Activated naive CD4-positive, alpha-beta T cell treated with anti-CD3 and anti-CD28 coated beads, Interleukin-2, amount 50 U/mL, for 24 hours (primary cell): Measurements from ENCODE around the gene EFS.
"Not testable (repeated sequence)": the region's sequence is repeated elsewhere in the genome, so short reads cannot be mapped to it uniquely, and the experiment has no call there.

Experiments used
- H3K27ac Mint-ChIP-seq: one replicate; pipeline ENCODE4 v1.8.0; 2021; ENCODE audit warnings: mild to moderate bottlenecking, mixed read lengths
- H3K27me3 Mint-ChIP-seq: one replicate; pipeline ENCODE4 v1.8.0; 2021; ENCODE audit warnings: mixed read lengths
- H3K36me3 Mint-ChIP-seq: one replicate; pipeline ENCODE4 v1.8.0; 2021; ENCODE audit warnings: mixed read lengths
- H3K4me1 Mint-ChIP-seq: one replicate; pipeline ENCODE4 v1.8.0; 2021; ENCODE audit warnings: mixed read lengths
- H3K4me3 Mint-ChIP-seq: one replicate; pipeline ENCODE4 v1.8.0; 2021; ENCODE audit warnings: mild to moderate bottlenecking, mixed read lengths
- H3K9me3 Mint-ChIP-seq: one replicate; pipeline ENCODE4 v1.8.0; 2021; ENCODE audit warnings: mixed read lengths

EFS gene

DNA sequence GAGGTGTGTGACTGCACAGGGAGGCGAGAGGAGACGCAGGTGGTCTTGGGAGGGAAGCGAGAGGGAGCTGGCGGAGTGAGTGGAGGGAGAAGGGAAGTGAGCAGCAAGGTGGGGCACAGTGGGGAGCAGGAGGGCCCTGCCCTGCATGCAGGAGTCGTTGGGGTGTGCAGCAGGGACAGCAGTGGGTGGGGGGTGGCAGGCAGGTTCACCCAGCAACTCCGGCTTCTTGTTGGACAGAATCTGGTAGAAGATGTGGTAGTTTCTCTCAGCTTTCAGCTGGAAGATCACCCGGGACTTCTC lies 38.1 kb upstream of the EFS start:
- H3K4me1 Mint-ChIP-seq = no peaks in the 10 kb centered on the region
- no peak overlapping the region for H3K27ac Mint-ChIP-seq
- H3K4me3 Mint-ChIP-seq = no peak overlapping the region
- H3K36me3 Mint-ChIP-seq = no peaks in the 10 kb centered on the region
- no peaks in the 10 kb centered on the region for H3K9me3 Mint-ChIP-seq
- peaks cover 2% of the 10 kb centered on the region for H3K27me3 Mint-ChIP-seq

DNA sequence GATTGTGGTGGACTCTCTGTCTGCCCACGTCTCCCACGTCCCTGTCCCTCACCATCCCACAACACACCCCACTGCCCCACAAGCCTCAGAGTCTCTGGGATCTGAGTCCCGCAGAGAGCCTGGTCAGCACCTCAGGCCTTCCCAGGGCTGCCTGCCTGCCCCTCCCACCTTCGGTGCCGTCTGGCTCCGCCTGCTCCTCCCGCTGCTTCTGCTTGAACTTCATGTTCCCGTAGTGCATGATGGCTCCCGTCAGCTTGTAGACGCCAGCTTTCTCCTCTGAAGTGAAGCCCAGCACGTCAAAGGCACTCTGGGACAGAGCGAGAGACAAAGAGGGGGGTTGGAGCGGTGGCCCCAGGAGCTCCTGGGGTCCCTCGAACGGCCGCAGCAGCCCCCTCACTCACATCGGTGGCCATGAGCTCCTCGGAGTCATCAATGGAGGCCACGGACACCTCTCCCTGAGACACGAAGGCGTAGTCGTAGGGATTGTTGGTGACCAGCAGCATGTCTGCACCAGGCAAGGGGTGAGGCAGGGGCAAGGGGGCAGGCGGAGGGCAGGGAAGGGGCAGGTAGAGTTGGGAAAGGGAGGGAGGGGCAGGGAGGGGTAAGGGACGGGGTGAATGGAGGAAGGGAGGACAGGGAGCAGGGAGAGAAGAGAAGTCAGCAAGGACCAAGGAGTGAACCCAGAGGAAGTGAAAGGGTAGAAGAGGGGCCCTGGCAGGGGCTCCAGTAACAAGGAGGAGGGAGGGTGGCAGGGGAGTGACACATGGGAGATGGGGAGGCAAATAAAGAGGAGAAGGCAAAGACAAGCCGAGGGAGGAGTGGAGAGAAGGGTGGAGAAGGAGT lies 37.5 kb upstream of the EFS start:
- Mint-ChIP-seq H3K27ac (no peak overlapping the region), H3K4me1 (no peaks in the 10 kb centered on the region), H3K27me3 (peaks cover 2% of the 10 kb centered on the region)

GRCh38 chr14:23401291-23401690 lies 36.3 kb upstream of the EFS start:
- no peaks in the 10 kb centered on the region for H3K9me3 Mint-ChIP-seq
- peaks cover 2% of the 10 kb centered on the region for H3K27me3 Mint-ChIP-seq
- H3K36me3 Mint-ChIP-seq = no peaks in the 10 kb centered on the region
- no peak overlapping the region for H3K4me3 Mint-ChIP-seq
- no peak overlapping the region for H3K27ac Mint-ChIP-seq
- no peaks in the 10 kb centered on the region for H3K4me1 Mint-ChIP-seq

More for the DNA sequence above, 37.5 kb upstream of the EFS start:
- no peak overlapping the region for H3K4me3 Mint-ChIP-seq
- no peaks in the 10 kb centered on the region for H3K36me3 Mint-ChIP-seq
- no peaks in the 10 kb centered on the region for H3K9me3 Mint-ChIP-seq

GRCh38 chr14:23400496-23401149 lies 35.7 kb upstream of the EFS start:
- H3K36me3 Mint-ChIP-seq, H3K27ac Mint-ChIP-seq, H3K4me3 Mint-ChIP-seq, H3K9me3 Mint-ChIP-seq, H3K27me3 Mint-ChIP-seq, H3K4me1 Mint-ChIP-seq: not testable (repeated sequence)

- H3K27me3 Mint-ChIP-seq = peaks cover 2% of the 10 kb centered on the region
- no peak overlapping the region for H3K27ac Mint-ChIP-seq
- H3K36me3 Mint-ChIP-seq = no peaks in the 10 kb centered on the region
- H3K4me1 Mint-ChIP-seq = no peaks in the 10 kb centered on the region
- no peaks in the 10 kb centered on the region for H3K9me3 Mint-ChIP-seq
- H3K4me3 Mint-ChIP-seq = no peak overlapping the region
Observed at GRCh38 chr14:23399591-23399990, 34.6 kb upstream of the EFS start.

DNA sequence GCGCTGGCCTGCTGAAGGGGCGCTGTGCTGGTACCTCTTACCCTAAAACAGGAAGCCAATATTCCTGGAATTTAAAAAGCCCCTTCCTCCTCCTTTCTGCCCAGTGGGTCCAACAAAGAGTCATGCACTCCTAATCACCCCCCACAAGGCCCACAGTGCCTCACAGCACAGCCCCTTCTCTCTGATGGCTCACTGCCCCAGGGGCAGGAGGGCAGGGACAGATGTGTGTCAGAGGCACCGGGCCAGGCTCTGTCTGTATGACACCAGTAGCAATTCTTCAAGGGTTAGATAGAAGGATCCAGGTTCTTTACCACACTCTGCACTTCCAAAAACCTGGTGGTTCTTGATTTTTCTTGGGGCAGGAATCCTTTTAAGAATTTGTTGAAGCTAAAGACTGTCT lies 34.2 kb upstream of the EFS start:
- no peak overlapping the region for H3K4me3 Mint-ChIP-seq
- H3K9me3 Mint-ChIP-seq = no peaks in the 10 kb centered on the region
- no peak overlapping the region for H3K27ac Mint-ChIP-seq
- no peaks in the 10 kb centered on the region for H3K4me1 Mint-ChIP-seq
- peaks cover 2% of the 10 kb centered on the region for H3K27me3 Mint-ChIP-seq
- no peaks in the 10 kb centered on the region for H3K36me3 Mint-ChIP-seq

GRCh38 chr14:23398348-23398747 lies 33.4 kb upstream of the EFS start:
- no peak overlapping the region for H3K27ac Mint-ChIP-seq
- no peaks in the 10 kb centered on the region for H3K36me3 Mint-ChIP-seq
- no peaks in the 10 kb centered on the region for H3K9me3 Mint-ChIP-seq
- no peaks in the 10 kb centered on the region for H3K4me1 Mint-ChIP-seq
- no peak overlapping the region for H3K4me3 Mint-ChIP-seq
- peaks cover 2% of the 10 kb centered on the region for H3K27me3 Mint-ChIP-seq

DNA sequence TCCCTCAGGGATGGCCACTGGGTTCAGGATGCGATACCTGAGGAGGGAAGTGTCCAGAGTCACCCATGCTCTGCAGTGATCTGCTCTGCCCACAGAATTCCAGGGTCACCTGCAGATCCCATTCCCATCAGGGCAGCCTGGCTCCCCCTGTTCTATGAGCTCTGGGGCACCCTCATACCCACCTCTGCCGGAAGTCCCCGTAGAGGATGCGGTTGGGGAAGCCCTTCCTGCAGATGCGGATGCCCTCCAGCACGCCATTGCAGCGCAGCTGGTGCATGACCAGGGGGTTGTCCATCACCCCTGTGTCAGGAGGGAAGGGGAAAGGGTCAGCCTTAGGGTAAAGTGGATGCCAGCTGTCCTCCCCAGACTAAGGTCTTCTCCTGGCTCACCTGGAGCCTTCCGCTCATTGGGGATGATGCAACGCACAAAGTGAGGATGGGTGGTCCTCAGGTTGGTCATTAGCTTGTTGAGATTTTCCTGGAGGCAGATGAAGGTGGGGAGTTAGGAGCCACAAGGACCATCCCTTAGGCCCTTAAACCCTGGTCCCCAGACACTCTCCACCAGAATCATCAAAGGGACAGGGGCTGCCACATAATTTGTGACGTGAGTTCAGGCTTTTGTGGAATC lies 31.9 kb upstream of the EFS start:
- Mint-ChIP-seq H3K27me3 (peaks cover 2% of the 10 kb centered on the region), H3K9me3 (no peaks in the 10 kb centered on the region), H3K36me3 (no peaks in the 10 kb centered on the region), H3K4me3 (no peak overlapping the region), H3K4me1 (no peaks in the 10 kb centered on the region), H3K27ac (no peak overlapping the region)

DNA sequence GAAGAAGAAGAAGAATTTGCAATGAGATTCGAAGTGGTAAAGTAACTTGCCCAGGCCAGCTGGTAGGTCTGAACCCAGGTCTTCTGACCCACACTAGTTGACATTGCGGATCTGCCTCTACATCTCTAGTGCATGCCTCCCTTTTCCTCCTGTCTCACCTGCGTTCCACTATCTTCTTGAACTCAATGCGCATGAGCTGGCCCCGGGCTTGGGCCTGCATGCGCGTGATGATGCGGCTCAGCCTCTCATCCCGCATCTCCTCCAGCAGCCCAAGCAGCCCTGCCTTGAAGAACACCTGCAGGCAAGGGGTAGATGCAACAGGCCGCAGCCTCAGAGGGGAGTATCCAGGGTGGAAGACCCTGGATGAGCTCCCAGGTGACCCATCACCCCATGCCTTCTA lies 31.2 kb upstream of the EFS start:
- H3K36me3 Mint-ChIP-seq = no peaks in the 10 kb centered on the region
- H3K27ac Mint-ChIP-seq = no peak overlapping the region
- H3K4me3 Mint-ChIP-seq = no peak overlapping the region
- H3K9me3 Mint-ChIP-seq = no peaks in the 10 kb centered on the region
- H3K27me3 Mint-ChIP-seq = peaks cover 2% of the 10 kb centered on the region
- no peaks in the 10 kb centered on the region for H3K4me1 Mint-ChIP-seq

GRCh38 chr14:23392613-23393012 lies 27.6 kb upstream of the EFS start:
- no peak overlapping the region for H3K27ac Mint-ChIP-seq
- no peak overlapping the region for H3K4me3 Mint-ChIP-seq
- H3K9me3 Mint-ChIP-seq = no peaks in the 10 kb centered on the region
- no peaks in the 10 kb centered on the region for H3K27me3 Mint-ChIP-seq
- H3K36me3 Mint-ChIP-seq = no peaks in the 10 kb centered on the region
- no peaks in the 10 kb centered on the region for H3K4me1 Mint-ChIP-seq

GRCh38 chr14:23389871-23390270 lies 24.9 kb upstream of the EFS start:
- H3K36me3 Mint-ChIP-seq, H3K4me1 Mint-ChIP-seq, H3K27me3 Mint-ChIP-seq, H3K4me3 Mint-ChIP-seq, H3K27ac Mint-ChIP-seq, H3K9me3 Mint-ChIP-seq: not testable (repeated sequence)

DNA sequence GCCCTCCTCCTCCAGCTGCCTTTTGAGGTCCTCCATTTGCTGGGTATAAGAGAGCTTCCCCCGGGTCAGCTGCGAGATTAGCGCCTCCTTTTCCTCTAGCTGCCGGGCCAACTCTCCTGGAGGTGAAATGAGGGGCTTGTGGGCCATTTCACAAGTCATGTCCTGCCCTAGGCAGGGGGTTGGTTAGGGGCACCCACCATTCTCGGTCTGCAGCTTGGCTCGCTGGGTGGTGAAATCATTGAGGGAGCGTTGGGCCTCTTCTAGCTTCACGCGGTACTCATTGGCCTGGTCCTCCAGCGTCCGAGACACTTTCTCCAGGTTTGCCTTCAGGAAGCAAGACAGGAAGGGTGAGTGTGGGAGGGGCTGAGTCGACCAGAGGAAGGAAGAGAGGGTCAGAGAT lies 24.4 kb upstream of the EFS start:
- H3K9me3 Mint-ChIP-seq = no peaks in the 10 kb centered on the region
- no peaks in the 10 kb centered on the region for H3K27me3 Mint-ChIP-seq
- H3K36me3 Mint-ChIP-seq = no peaks in the 10 kb centered on the region
- no peak overlapping the region for H3K4me3 Mint-ChIP-seq
- no peaks in the 10 kb centered on the region for H3K4me1 Mint-ChIP-seq
- H3K27ac Mint-ChIP-seq = no peak overlapping the region

GRCh38 chr14:23388996-23389395 lies 24.0 kb upstream of the EFS start:
- H3K9me3 Mint-ChIP-seq = no peaks in the 10 kb centered on the region
- no peak overlapping the region for H3K27ac Mint-ChIP-seq
- no peaks in the 10 kb centered on the region for H3K4me1 Mint-ChIP-seq
- no peaks in the 10 kb centered on the region for H3K27me3 Mint-ChIP-seq
- no peaks in the 10 kb centered on the region for H3K36me3 Mint-ChIP-seq
- no peak overlapping the region for H3K4me3 Mint-ChIP-seq

DNA sequence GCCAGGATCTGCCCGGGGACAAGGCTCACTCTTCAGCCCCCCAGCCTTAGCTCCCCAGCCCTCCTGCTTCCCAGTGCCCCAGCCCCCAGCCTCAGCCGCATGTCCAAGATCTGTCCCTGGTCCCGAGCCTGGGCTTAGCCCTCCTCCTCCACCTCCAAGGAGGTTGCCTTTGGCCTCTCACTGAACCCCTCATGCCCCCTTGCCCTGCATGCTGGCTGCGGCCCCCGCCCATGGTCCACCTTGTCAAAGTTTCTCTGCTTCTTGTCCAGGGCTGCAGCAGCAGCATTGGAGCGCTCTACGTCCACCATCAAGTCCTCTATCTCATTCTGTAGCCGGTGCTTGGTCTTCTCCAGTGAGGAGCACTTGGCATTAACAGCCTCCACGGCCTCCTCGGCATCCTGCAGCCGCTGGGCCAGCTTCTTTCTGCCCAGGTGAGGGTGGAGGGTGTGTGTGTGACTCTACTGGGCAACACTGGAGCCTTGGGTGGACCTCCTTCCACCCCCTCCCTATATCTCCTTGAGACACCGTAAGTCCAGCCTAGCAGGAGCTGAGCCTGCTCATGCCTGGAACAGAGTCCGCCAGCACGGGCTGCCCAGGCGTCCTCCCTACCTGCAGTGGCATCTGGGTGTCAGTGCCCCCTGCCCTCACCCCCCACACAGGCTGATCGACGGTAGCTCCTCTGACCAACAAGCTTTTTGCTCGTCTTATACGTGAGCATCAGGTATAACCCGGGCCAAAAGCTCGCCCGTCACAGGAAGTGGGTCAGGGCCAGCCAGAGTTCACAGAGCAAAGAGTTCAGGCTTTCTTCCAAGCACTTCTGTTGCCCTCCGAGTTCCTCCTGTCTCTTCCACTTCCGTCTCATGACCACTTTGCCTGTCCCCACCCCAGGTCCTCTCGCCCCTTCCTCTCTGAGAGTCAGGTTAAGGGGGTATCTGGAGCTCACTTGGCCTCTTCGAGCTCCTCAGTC lies 23.2 kb upstream of the EFS start:
- no peak overlapping the region for H3K27ac Mint-ChIP-seq
- no peak overlapping the region for H3K4me3 Mint-ChIP-seq
- no peaks in the 10 kb centered on the region for H3K4me1 Mint-ChIP-seq
- H3K27me3 Mint-ChIP-seq = no peaks in the 10 kb centered on the region
- no peaks in the 10 kb centered on the region for H3K36me3 Mint-ChIP-seq
- H3K9me3 Mint-ChIP-seq = no peaks in the 10 kb centered on the region

DNA sequence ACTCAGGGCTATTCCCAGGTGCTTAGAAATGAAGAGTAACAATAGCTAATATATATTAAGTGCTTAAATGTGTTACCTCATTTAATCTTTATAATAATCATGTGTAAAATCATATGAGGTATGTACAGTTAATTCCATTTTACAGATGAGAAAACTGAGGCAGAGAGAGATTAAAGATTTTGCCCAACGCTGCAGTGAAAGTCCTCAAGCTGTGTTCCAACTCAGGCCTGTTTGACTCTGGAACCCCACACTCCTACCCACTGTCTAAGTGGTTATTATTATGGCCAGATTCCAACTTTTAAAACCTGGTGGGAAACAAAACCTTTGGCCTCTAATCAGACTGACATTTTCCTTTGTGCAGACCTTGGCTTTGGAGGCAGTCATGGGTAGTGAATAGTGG lies 22.0 kb upstream of the EFS start:
- Mint-ChIP-seq H3K27ac (no peak overlapping the region), H3K36me3 (no peaks in the 10 kb centered on the region), H3K27me3 (no peaks in the 10 kb centered on the region), H3K9me3 (no peaks in the 10 kb centered on the region), H3K4me1 (no peaks in the 10 kb centered on the region), H3K4me3 (no peak overlapping the region)

GRCh38 chr14:23386266-23386657 lies 21.3 kb upstream of the EFS start:
- not testable (repeated sequence) for H3K4me1 Mint-ChIP-seq, H3K27me3 Mint-ChIP-seq, H3K4me3 Mint-ChIP-seq, H3K36me3 Mint-ChIP-seq, H3K27ac Mint-ChIP-seq, H3K9me3 Mint-ChIP-seq
